SU-DHL-6 (cell line): Measurements from ENCODE around the gene RABGEF1.
"Not testable (repeated sequence)": the region's sequence is repeated elsewhere in the genome, so short reads cannot be mapped to it uniquely, and the experiment has no call there.

Experiments used
- H2AFZ ChIP-seq: fragments of 200-600 bp; sonication (generic); 2 replicates; pipeline ENCODE4 v1.6.1; 2014; ENCODE audit warnings: low read depth, mild to moderate bottlenecking, moderate library complexity, mixed read lengths, antibody characterized with exemption, low read length; ENCODE audit not compliant: severe bottlenecking
- H3F3A ChIP-seq: fragments of 200-600 bp; shearing (Covaris generic); 2 replicates; pipeline ENCODE4 v1.6.0; 2016; ENCODE audit warnings: antibody characterized with exemption, mild to moderate bottlenecking; ENCODE audit not compliant: insufficient read depth
- H3K27ac ChIP-seq: fragments of 200-600 bp; sonication (generic); 2 replicates; pipeline ENCODE4 v1.5.1; 2016; ENCODE audit warnings: low read depth, mild to moderate bottlenecking, low read length, moderate library complexity, mixed read lengths
- H3K27me3 ChIP-seq: fragments of 200-600 bp; sonication (generic), shearing (Covaris generic); 2 replicates; pipeline ENCODE4 v1.6.0; 2014; ENCODE audit warnings: mild to moderate bottlenecking, low read length
- H3K36me3 ChIP-seq: fragments of 200-600 bp; sonication (generic); 2 replicates; pipeline ENCODE4 v1.6.1; 2014; ENCODE audit warnings: mild to moderate bottlenecking, low read length, mixed read lengths
- H3K4me2 ChIP-seq: fragments of 300-600, 200-600 bp; shearing (Covaris generic), sonication (generic); 2 replicates; pipeline ENCODE4 v1.6.0; 2014; ENCODE audit warnings: low read length, low read depth, mild to moderate bottlenecking; ENCODE audit not compliant: poor library complexity, severe bottlenecking
- H3K4me3 ChIP-seq: fragments of 200-600 bp; sonication (generic); 2 replicates; pipeline ENCODE4 v1.5.1; 2014; ENCODE audit warnings: antibody characterized with exemption, low read length, mild to moderate bottlenecking, mixed read lengths; ENCODE audit not compliant: insufficient read depth, poor library complexity, severe bottlenecking
- H3K79me2 ChIP-seq: fragments of 200-600 bp; sonication (generic); 2 replicates; pipeline ENCODE4 v1.6.1; 2014; ENCODE audit warnings: mild to moderate bottlenecking, low read length, moderate library complexity; ENCODE audit not compliant: insufficient read depth
- H3K9ac ChIP-seq: fragments of 200-600 bp; sonication (generic); 2 replicates; pipeline ENCODE4 v1.7.0; 2014; ENCODE audit warnings: mild to moderate bottlenecking, low read length
- H3K9me2 ChIP-seq: fragments of 200-600 bp; sonication (generic); replicated peaks from 2 replicates; pipeline ENCODE4 v1.6.1; 2014; ENCODE audit warnings: low read length; ENCODE audit not compliant: insufficient read depth
- H3K9me3 ChIP-seq: fragments of 200-600 bp; sonication (generic); 2 replicates; pipeline ENCODE4 v1.6.1; 2014; ENCODE audit warnings: low read length, mixed read lengths; ENCODE audit not compliant: insufficient read depth
- H4K20me1 ChIP-seq: fragments of 200-600 bp; sonication (generic); 2 replicates; pipeline ENCODE4 v1.6.1; 2014; ENCODE audit warnings: low read depth, mild to moderate bottlenecking, antibody characterized with exemption, low read length, moderate library complexity, mixed read lengths
- EZH2phosphoT487 ChIP-seq: fragments of 200-600 bp; sonication (generic), shearing (Covaris generic); conservative IDR thresholded peaks from 2 replicates; pipeline ENCODE4 v1.6.1; 2018; ENCODE audit warnings: mild to moderate bottlenecking, antibody characterized with exemption, low read length, moderate library complexity, mixed read lengths
- TF ChIP-seq, protein P1 (sequence below): fragments of 200-600 bp; sonication (generic); IDR thresholded peaks from one replicate; pipeline ENCODE4 v1.5.1; 2017; ENCODE audit warnings: antibody characterized with exemption, mild to moderate bottlenecking, low read length, moderate library complexity; ENCODE audit not compliant: insufficient read depth, poor library complexity, severe bottlenecking

RABGEF1 gene

GRCh38 chr7:66766041-66766440, 25.5 kb downstream of the RABGEF1 start:
- TF ChIP-seq EZH2phosphoT487 = no peak
- TF ChIP-seq, protein P1, sequence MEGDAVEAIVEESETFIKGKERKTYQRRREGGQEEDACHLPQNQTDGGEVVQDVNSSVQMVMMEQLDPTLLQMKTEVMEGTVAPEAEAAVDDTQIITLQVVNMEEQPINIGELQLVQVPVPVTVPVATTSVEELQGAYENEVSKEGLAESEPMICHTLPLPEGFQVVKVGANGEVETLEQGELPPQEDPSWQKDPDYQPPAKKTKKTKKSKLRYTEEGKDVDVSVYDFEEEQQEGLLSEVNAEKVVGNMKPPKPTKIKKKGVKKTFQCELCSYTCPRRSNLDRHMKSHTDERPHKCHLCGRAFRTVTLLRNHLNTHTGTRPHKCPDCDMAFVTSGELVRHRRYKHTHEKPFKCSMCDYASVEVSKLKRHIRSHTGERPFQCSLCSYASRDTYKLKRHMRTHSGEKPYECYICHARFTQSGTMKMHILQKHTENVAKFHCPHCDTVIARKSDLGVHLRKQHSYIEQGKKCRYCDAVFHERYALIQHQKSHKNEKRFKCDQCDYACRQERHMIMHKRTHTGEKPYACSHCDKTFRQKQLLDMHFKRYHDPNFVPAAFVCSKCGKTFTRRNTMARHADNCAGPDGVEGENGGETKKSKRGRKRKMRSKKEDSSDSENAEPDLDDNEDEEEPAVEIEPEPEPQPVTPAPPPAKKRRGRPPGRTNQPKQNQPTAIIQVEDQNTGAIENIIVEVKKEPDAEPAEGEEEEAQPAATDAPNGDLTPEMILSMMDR = no peak
- H3K79me2 ChIP-seq = peaks cover 64% of the 10 kb centered on the region
- no peaks in the 10 kb centered on the region for H3K9me3 ChIP-seq
- H4K20me1 ChIP-seq = no peaks in the 10 kb centered on the region; the same call in 1 of the 2 replicates
- H2AFZ ChIP-seq = no peak overlapping the region
- H3K4me2 ChIP-seq = no peak overlapping the region
- H3K9ac ChIP-seq = no peak overlapping the region
- no peaks in the 10 kb centered on the region for H3K27me3 ChIP-seq
- no peaks in the 10 kb centered on the region for H3K9me2 ChIP-seq
- H3K36me3 ChIP-seq = no peaks in the 10 kb centered on the region
- peaks cover 3% of the 10 kb centered on the region; the same call in 1 of the 2 replicates for H3F3A ChIP-seq
- H3K4me3 ChIP-seq = no peak overlapping the region
- no peak overlapping the region for H3K27ac ChIP-seq

DNA sequence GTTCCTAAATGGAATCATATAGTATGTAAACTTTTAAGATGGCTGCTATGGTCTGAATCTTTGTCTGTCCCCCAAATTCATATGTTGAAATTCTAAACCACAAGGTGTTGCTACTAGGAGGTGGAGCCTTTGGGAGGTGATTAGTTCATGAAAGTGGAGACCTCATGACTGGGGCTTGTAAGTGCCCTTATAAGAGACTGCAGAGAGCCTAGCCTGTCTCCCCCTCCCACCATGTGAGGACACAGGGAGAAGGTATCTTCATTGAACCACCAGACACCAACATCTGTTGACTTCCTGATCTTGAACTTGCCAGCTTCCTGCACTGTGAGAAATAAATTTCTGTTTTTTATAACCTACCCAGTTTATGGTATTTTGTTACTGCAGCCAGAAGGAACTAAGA, 27.0 kb downstream of the RABGEF1 start:
- not testable (repeated sequence) for H4K20me1 ChIP-seq, H3K9ac ChIP-seq, H3F3A ChIP-seq, H3K27ac ChIP-seq, H3K9me2 ChIP-seq, H3K9me3 ChIP-seq, H3K27me3 ChIP-seq, H2AFZ ChIP-seq, H3K4me3 ChIP-seq, H3K4me2 ChIP-seq, H3K36me3 ChIP-seq
- peaks cover 68% of the 10 kb centered on the region for H3K79me2 ChIP-seq

DNA sequence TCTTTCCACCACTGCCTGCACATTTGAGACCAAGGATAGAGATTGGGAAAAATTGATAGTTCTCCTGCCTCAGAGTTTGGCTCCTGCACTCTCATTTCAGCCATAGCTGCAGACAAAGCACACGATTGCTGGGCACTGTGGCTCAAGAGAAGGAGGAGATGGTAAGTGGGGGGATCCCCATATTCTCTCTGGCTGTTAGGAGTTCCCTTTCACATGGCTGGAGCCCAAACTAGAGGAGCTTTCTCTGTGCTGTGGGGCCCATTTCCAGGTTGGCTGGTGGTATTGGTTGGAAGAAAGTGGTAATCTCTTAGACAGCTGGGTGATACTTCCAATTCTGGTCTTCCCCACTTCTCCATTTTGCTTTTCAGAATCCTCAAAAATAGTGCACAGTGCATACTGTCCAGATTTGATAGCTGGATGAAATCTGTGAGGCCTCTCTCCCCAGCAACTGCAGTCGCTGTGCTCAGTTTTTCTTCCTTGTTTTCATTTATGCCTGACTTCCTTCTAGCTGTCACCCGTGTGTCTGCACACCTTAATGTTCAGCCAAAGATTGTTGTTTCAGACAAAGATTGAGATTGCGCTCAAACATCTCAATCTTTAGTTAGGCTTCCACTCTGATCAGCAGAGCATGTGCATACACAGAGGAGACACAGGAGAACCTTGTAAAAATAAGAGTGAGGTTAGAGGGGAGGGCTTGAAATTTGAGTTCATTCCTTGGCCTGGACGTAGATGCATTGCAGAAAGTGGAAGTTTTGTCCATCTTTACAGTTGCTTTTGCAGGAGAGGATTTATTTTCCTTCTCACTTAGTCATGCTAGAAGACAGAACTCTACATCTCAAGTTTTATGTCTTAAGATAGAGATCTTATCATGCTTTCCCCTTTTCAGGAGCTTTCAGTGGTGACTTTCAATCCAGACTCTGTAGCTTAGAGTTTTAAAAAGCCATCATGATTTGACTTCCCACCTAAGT, 28.6 kb downstream of the RABGEF1 start:
- Histone ChIP-seq H3K9me3 (no peaks in the 10 kb centered on the region), H3K27me3 (no peaks in the 10 kb centered on the region), H2AFZ (no peak overlapping the region), H3K9me2 (no peaks in the 10 kb centered on the region), H3K4me2 (no peak overlapping the region), H3K4me3 (no peak overlapping the region), H3K27ac (no peak overlapping the region), H3F3A (peaks cover 3% of the 10 kb centered on the region; the same call in 1 of the 2 replicates), H3K9ac (no peak overlapping the region), H4K20me1 (no peaks in the 10 kb centered on the region; the same call in 1 of the 2 replicates), H3K79me2 (peaks cover 57% of the 10 kb centered on the region), H3K36me3 (peaks cover 4% of the 10 kb centered on the region; the same call in 1 of the 2 replicates)
- no peak for TF ChIP-seq EZH2phosphoT487
- TF ChIP-seq, protein P1 = no peak
